ENCODE data around the gene PRICKLE2.

PRICKLE2 gene

GRCh38 chr3:64117483-64117882, 107.8 kb downstream of the PRICKLE2 start:
- Histone ChIP-seq H3K36me3 (ENCODE audit: control insufficient read depth, insufficient read depth, low read length, severe bottlenecking) (peaks cover 25% of the 10 kb centered on the region), H3K27me3 (replicated peaks; ENCODE audit: control insufficient read depth, insufficient read depth, low read length) (no peaks in the 10 kb centered on the region), H3K9me3 (ENCODE audit: control insufficient read depth, low read length) (peaks cover 6% of the 10 kb centered on the region), H3K4me1 (ENCODE audit: control insufficient read depth, insufficient read depth, low read length) (no peaks in the 10 kb centered on the region), H3K9ac (ENCODE audit: low read length) (no peak overlapping the region), H3K4me3 (ENCODE audit: low read length) (no peak overlapping the region)
- DNase-seq (ENCODE audit: low read depth), result no peak

GRCh38 chr3:64114651-64115050, 110.6 kb downstream of the PRICKLE2 start:
- Histone ChIP-seq H3K9ac (ENCODE audit: low read length) (no peak overlapping the region), H3K27me3 (replicated peaks; ENCODE audit: control insufficient read depth, insufficient read depth, low read length) (no peaks in the 10 kb centered on the region), H3K36me3 (ENCODE audit: control insufficient read depth, insufficient read depth, low read length, severe bottlenecking) (peaks cover 25% of the 10 kb centered on the region), H3K4me1 (ENCODE audit: control insufficient read depth, insufficient read depth, low read length) (no peaks in the 10 kb centered on the region), H3K9me3 (ENCODE audit: control insufficient read depth, low read length) (peaks cover 6% of the 10 kb centered on the region), H3K4me3 (ENCODE audit: low read length) (no peak overlapping the region)
- DNase-seq (ENCODE audit: low read depth), result no peak

GRCh38 chr3:64111872-64112271, 113.4 kb downstream of the PRICKLE2 start:
- H3K4me3 ChIP-seq (ENCODE audit: low read length), result no peak overlapping the region
- peaks cover 6% of the 10 kb centered on the region for H3K9me3 ChIP-seq (ENCODE audit: control insufficient read depth, low read length)
- peaks cover 38% of the 10 kb centered on the region for H3K36me3 ChIP-seq (ENCODE audit: control insufficient read depth, insufficient read depth, low read length, severe bottlenecking)
- H3K27me3 ChIP-seq (replicated peaks; ENCODE audit: control insufficient read depth, insufficient read depth, low read length), result no peaks in the 10 kb centered on the region
- H3K9ac ChIP-seq (ENCODE audit: low read length), result no peak overlapping the region
- H3K4me1 ChIP-seq (ENCODE audit: control insufficient read depth, insufficient read depth, low read length), result no peaks in the 10 kb centered on the region
- DNase-seq (ENCODE audit: low read depth), result no peak

GRCh38 chr3:64111083-64111482, 114.2 kb downstream of the PRICKLE2 start:
- no peaks in the 10 kb centered on the region for H3K27me3 ChIP-seq (replicated peaks; ENCODE audit: control insufficient read depth, insufficient read depth, low read length)
- DNase-seq (ENCODE audit: low read depth), result no peak
- no peaks in the 10 kb centered on the region for H3K4me1 ChIP-seq (ENCODE audit: control insufficient read depth, insufficient read depth, low read length)
- no peak overlapping the region for H3K9ac ChIP-seq (ENCODE audit: low read length)
- H3K36me3 ChIP-seq (ENCODE audit: control insufficient read depth, insufficient read depth, low read length, severe bottlenecking), result peaks cover 45% of the 10 kb centered on the region
- no peak overlapping the region for H3K4me3 ChIP-seq (ENCODE audit: low read length)
- peaks cover 6% of the 10 kb centered on the region for H3K9me3 ChIP-seq (ENCODE audit: control insufficient read depth, low read length)

GRCh38 chr3:64110071-64110470, 115.2 kb downstream of the PRICKLE2 start:
- Histone ChIP-seq H3K9ac (ENCODE audit: low read length) (no peak overlapping the region), H3K9me3 (ENCODE audit: control insufficient read depth, low read length) (peaks cover 6% of the 10 kb centered on the region), H3K4me1 (ENCODE audit: control insufficient read depth, insufficient read depth, low read length) (peaks cover 7% of the 10 kb centered on the region), H3K27me3 (replicated peaks; ENCODE audit: control insufficient read depth, insufficient read depth, low read length) (no peaks in the 10 kb centered on the region), H3K36me3 (ENCODE audit: control insufficient read depth, insufficient read depth, low read length, severe bottlenecking) (peaks cover 54% of the 10 kb centered on the region), H3K4me3 (ENCODE audit: low read length) (no peak overlapping the region)
- no peak for DNase-seq (ENCODE audit: low read depth)

- H3K4me1 ChIP-seq (ENCODE audit: control insufficient read depth, insufficient read depth, low read length), result peaks cover 7% of the 10 kb centered on the region
- H3K36me3 ChIP-seq (ENCODE audit: control insufficient read depth, insufficient read depth, low read length, severe bottlenecking), result peaks cover 54% of the 10 kb centered on the region
- DNase-seq (ENCODE audit: low read depth), result no peak
- no peaks in the 10 kb centered on the region for H3K27me3 ChIP-seq (replicated peaks; ENCODE audit: control insufficient read depth, insufficient read depth, low read length)
- no peak overlapping the region for H3K9ac ChIP-seq (ENCODE audit: low read length)
- H3K4me3 ChIP-seq (ENCODE audit: low read length), result no peak overlapping the region
- peaks cover 2% of the 10 kb centered on the region for H3K9me3 ChIP-seq (ENCODE audit: control insufficient read depth, low read length)
Observed at GRCh38 chr3:64109438-64109837, 115.8 kb downstream of the PRICKLE2 start.

GRCh38 chr3:64108784-64109317, 116.4 kb downstream of the PRICKLE2 start:
- Histone ChIP-seq H3K36me3 (ENCODE audit: control insufficient read depth, insufficient read depth, low read length, severe bottlenecking) (peaks cover 54% of the 10 kb centered on the region), H3K4me3 (ENCODE audit: low read length) (no peak overlapping the region)

GRCh38 chr3:64108231-64108630, 117.0 kb downstream of the PRICKLE2 start:
- Histone ChIP-seq H3K36me3 (ENCODE audit: control insufficient read depth, insufficient read depth, low read length, severe bottlenecking) (peaks cover 54% of the 10 kb centered on the region), H3K9me3 (ENCODE audit: control insufficient read depth, low read length) (no peaks in the 10 kb centered on the region), H3K4me1 (ENCODE audit: control insufficient read depth, insufficient read depth, low read length) (peaks cover 7% of the 10 kb centered on the region), H3K9ac (ENCODE audit: low read length) (no peak overlapping the region), H3K27me3 (replicated peaks; ENCODE audit: control insufficient read depth, insufficient read depth, low read length) (no peaks in the 10 kb centered on the region), H3K4me3 (ENCODE audit: low read length) (no peak overlapping the region)
- no peak for DNase-seq (ENCODE audit: low read depth)

More at GRCh38 chr3:64108784-64109317, 116.4 kb downstream of the PRICKLE2 start:
- H3K4me1 ChIP-seq (ENCODE audit: control insufficient read depth, insufficient read depth, low read length), result peaks cover 7% of the 10 kb centered on the region
- no peaks in the 10 kb centered on the region for H3K9me3 ChIP-seq (ENCODE audit: control insufficient read depth, low read length)
- no peak overlapping the region for H3K9ac ChIP-seq (ENCODE audit: low read length)
- no peak for DNase-seq (ENCODE audit: low read depth)
- H3K27me3 ChIP-seq (replicated peaks; ENCODE audit: control insufficient read depth, insufficient read depth, low read length), result no peaks in the 10 kb centered on the region

- H3K4me1 ChIP-seq (ENCODE audit: control insufficient read depth, insufficient read depth, low read length), result peaks cover 7% of the 10 kb centered on the region
- H3K9me3 ChIP-seq (ENCODE audit: control insufficient read depth, low read length), result no peaks in the 10 kb centered on the region
- H3K4me3 ChIP-seq (ENCODE audit: low read length), result no peak overlapping the region
- DNase-seq (ENCODE audit: low read depth), result no peak
- H3K36me3 ChIP-seq (ENCODE audit: control insufficient read depth, insufficient read depth, low read length, severe bottlenecking), result peaks cover 58% of the 10 kb centered on the region
- H3K9ac ChIP-seq (ENCODE audit: low read length), result no peak overlapping the region
- no peaks in the 10 kb centered on the region for H3K27me3 ChIP-seq (replicated peaks; ENCODE audit: control insufficient read depth, insufficient read depth, low read length)
Observed at GRCh38 chr3:64107190-64107589, 118.1 kb downstream of the PRICKLE2 start.

GRCh38 chr3:64105816-64106215, 119.5 kb downstream of the PRICKLE2 start:
- peaks cover 56% of the 10 kb centered on the region for H3K36me3 ChIP-seq (ENCODE audit: control insufficient read depth, insufficient read depth, low read length, severe bottlenecking)
- no peaks in the 10 kb centered on the region for H3K9me3 ChIP-seq (ENCODE audit: control insufficient read depth, low read length)
- no peak overlapping the region for H3K4me3 ChIP-seq (ENCODE audit: low read length)
- H3K4me1 ChIP-seq (ENCODE audit: control insufficient read depth, insufficient read depth, low read length), result peaks cover 7% of the 10 kb centered on the region
- no peak overlapping the region for H3K9ac ChIP-seq (ENCODE audit: low read length)
- no peaks in the 10 kb centered on the region for H3K27me3 ChIP-seq (replicated peaks; ENCODE audit: control insufficient read depth, insufficient read depth, low read length)
- DNase-seq (ENCODE audit: low read depth), result no peak

- H3K4me3 ChIP-seq (ENCODE audit: low read length), result no peak overlapping the region
- no peaks in the 10 kb centered on the region for H3K27me3 ChIP-seq (replicated peaks; ENCODE audit: control insufficient read depth, insufficient read depth, low read length)
- no peaks in the 10 kb centered on the region for H3K9me3 ChIP-seq (ENCODE audit: control insufficient read depth, low read length)
- peaks cover 7% of the 10 kb centered on the region for H3K4me1 ChIP-seq (ENCODE audit: control insufficient read depth, insufficient read depth, low read length)
- H3K9ac ChIP-seq (ENCODE audit: low read length), result no peak overlapping the region
- DNase-seq (ENCODE audit: low read depth), result no peak
- H3K36me3 ChIP-seq (ENCODE audit: control insufficient read depth, insufficient read depth, low read length, severe bottlenecking), result peaks cover 52% of the 10 kb centered on the region
Observed at GRCh38 chr3:64104691-64105111, 120.6 kb downstream of the PRICKLE2 start.

GRCh38 chr3:64104006-64104405, 121.3 kb downstream of the PRICKLE2 start:
- Histone ChIP-seq H3K9ac (ENCODE audit: low read length) (no peak overlapping the region), H3K36me3 (ENCODE audit: control insufficient read depth, insufficient read depth, low read length, severe bottlenecking) (peaks cover 57% of the 10 kb centered on the region)

More at GRCh38 chr3:64104006-64104405, 121.3 kb downstream of the PRICKLE2 start:
- H3K4me3 ChIP-seq (ENCODE audit: low read length), result no peak overlapping the region
- no peaks in the 10 kb centered on the region for H3K9me3 ChIP-seq (ENCODE audit: control insufficient read depth, low read length)
- H3K4me1 ChIP-seq (ENCODE audit: control insufficient read depth, insufficient read depth, low read length), result peaks cover 7% of the 10 kb centered on the region
- no peak for DNase-seq (ENCODE audit: low read depth)
- H3K27me3 ChIP-seq (replicated peaks; ENCODE audit: control insufficient read depth, insufficient read depth, low read length), result no peaks in the 10 kb centered on the region
